Stimulated activated CD8-positive, alpha-beta memory T cell treated with anti-CD3 and anti-CD28 coated beads, Interleukin-12 subunit alpha, Interleukin-12 subunit beta, amount 100 ng/mL, for 24 hours (primary cell): ENCODE results near the gene TRIM62.
"Not testable (repeated sequence)": the region's sequence is repeated elsewhere in the genome, so short reads cannot be mapped to it uniquely, and the experiment has no call there.

Source experiments
- DNase-seq: peaks from one replicate; pipeline ENCODE4 v3.0.0-alpha.2; 2020; ENCODE audit errors: extremely low read depth

The TRIM62 gene

GRCh38 chr1:33158366-33158765 is 23.5 kb downstream of the TRIM62 start:
- no peak for DNase-seq

GRCh38 chr1:33157131-33157530 is 24.7 kb downstream of the TRIM62 start:
- DNase-seq, result no peak

GRCh38 chr1:33155877-33156538 is 25.8 kb downstream of the TRIM62 start:
- no peak for DNase-seq

GRCh38 chr1:33153650-33154049 is 28.2 kb downstream of the TRIM62 start:
- DNase-seq, result no peak

GRCh38 chr1:33152685-33153432 is 29.0 kb downstream of the TRIM62 start:
- DNase-seq, result no peak

- DNase-seq, result no peak
Measured at GRCh38 chr1:33151116-33151515, 30.7 kb downstream of the TRIM62 start.

- no peak for DNase-seq
Measured at GRCh38 chr1:33150522-33150921, 31.3 kb downstream of the TRIM62 start.

- DNase-seq, result no peak
Measured at GRCh38 chr1:33149453-33150190, 32.2 kb downstream of the TRIM62 start.

GRCh38 chr1:33148615-33149014 is 33.2 kb downstream of the TRIM62 start:
- DNase-seq, result no peak

GRCh38 chr1:33147997-33148314 is 33.9 kb downstream of the TRIM62 start:
- no peak for DNase-seq

GRCh38 chr1:33147275-33147996 is 34.4 kb downstream of the TRIM62 start:
- DNase-seq, result no peak

GRCh38 chr1:33146003-33146402 is 35.8 kb downstream of the TRIM62 start:
- no peak for DNase-seq

GRCh38 chr1:33143698-33144097 is 38.1 kb downstream of the TRIM62 start:
- DNase-seq, result no peak

GRCh38 chr1:33143176-33143575 is 38.7 kb downstream of the TRIM62 start:
- DNase-seq, result no peak

GRCh38 chr1:33142483-33143064 is 39.3 kb downstream of the TRIM62 start:
- no peak for DNase-seq

- no peak for DNase-seq
Measured at GRCh38 chr1:33141781-33142180, 40.1 kb downstream of the TRIM62 start.

GRCh38 chr1:33141216-33141615 is 40.6 kb downstream of the TRIM62 start:
- no peak for DNase-seq

- no peak for DNase-seq
Measured at GRCh38 chr1:33140153-33141149, 41.4 kb downstream of the TRIM62 start.

GRCh38 chr1:33137800-33138199 is 44.0 kb downstream of the TRIM62 start:
- DNase-seq, result no peak

- not testable (repeated sequence) for DNase-seq
Measured at GRCh38 chr1:33136041-33136440, 45.8 kb downstream of the TRIM62 start.
